GM12875 (cell line): ENCODE results near the gene EFNB1.

ENCODE experiments used
- H3K4me3 ChIP-seq: one replicate; pipeline ENCODE4 v1.5.1; 2011; ENCODE audit warnings: low read depth, low read length, control low read depth
- TF ChIP-seq, protein P1 (sequence below): IDR thresholded peaks from 2 replicates; pipeline ENCODE4 v1.5.1; 2011; ENCODE audit warnings: low read depth, mild to moderate bottlenecking, control low read depth, inconsistent platforms, low read length, moderate library complexity, borderline replicate concordance; ENCODE audit not compliant: insufficient read depth

EFNB1 gene

DNA sequence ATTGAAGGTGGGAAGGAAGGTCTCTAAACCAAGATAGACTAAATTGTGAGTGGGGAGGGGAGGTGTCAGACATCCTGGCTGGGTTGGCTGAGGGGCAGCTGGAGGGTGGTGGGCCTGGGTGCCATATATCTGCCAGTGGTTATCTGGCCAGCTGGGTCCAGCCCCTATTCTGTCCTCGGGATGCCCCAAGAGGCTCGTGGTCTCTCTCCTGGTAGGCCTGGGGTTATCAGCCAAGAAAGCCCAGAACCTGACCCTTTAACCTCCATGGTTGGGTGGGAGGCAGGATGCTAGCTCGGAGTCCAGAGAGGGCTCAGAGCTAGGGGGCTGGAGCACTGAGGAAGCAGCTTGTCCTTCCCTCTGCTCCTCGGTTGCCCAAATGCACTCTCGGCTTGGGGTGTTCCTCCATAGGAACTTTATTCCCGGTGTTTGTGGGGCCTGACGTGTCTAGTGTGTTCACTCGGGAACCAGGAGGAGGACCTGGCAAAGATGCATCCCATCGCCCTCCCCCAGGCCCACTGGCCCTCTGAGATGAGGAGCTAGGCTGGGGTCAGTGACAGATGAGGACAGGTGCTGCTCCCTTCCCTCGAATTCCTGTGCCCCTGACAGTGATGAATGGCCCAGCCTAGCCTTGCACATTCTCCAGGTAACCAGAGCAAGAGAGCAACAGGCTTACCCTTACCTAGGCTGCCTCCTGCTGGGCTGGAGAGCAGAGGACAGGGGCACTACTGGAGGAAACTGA, 5.2 kb upstream of the EFNB1 start:
- TF ChIP-seq, protein P1, sequence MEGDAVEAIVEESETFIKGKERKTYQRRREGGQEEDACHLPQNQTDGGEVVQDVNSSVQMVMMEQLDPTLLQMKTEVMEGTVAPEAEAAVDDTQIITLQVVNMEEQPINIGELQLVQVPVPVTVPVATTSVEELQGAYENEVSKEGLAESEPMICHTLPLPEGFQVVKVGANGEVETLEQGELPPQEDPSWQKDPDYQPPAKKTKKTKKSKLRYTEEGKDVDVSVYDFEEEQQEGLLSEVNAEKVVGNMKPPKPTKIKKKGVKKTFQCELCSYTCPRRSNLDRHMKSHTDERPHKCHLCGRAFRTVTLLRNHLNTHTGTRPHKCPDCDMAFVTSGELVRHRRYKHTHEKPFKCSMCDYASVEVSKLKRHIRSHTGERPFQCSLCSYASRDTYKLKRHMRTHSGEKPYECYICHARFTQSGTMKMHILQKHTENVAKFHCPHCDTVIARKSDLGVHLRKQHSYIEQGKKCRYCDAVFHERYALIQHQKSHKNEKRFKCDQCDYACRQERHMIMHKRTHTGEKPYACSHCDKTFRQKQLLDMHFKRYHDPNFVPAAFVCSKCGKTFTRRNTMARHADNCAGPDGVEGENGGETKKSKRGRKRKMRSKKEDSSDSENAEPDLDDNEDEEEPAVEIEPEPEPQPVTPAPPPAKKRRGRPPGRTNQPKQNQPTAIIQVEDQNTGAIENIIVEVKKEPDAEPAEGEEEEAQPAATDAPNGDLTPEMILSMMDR, result no peak
- H3K4me3 ChIP-seq, result no peak overlapping the region

DNA sequence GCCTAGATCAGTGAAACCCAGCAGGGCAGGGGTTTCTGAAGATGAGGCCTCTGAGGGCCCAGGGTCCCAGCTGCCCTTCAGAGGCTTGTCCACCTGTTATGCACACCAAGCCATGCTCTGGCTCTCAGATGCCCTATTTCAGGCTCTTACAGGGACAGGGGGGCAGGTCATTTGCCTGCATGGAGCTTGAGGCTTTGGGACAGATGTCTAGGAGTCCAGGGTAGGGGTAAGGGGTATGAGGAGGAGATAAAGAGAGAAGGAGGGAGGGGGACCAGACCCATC, 4.7 kb upstream of the EFNB1 start:
- TF ChIP-seq, protein P1, result no peak
- H3K4me3 ChIP-seq, result no peak overlapping the region

DNA sequence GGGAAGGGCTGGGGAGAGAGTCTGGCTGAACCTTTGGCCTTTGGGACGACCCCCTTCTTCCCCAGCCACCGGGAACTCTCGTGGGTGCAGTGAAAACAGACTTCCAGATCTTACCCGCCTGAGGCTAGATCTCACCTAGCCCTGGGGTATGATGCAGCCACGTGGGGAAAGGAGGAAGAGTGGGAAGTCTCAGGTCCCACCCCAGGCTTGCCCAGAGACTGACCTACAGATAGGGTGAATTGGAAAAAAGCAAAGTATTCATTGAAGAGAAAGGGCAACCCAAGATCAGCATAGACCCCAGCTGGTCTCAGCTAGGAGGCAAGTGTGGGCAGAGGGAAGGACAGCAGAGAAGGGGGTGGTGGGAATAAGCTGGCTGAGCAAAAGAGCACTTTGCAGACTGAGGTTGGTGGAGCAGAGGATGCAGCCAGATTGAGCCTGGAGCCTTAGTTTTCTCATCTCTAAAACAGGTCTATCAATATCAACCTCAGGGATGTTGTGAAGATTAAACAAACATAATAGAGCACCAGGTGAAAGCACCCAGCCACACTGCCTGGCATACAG, 4.2 kb upstream of the EFNB1 start:
- TF ChIP-seq, protein P1, result no peak
- no peak overlapping the region for H3K4me3 ChIP-seq

DNA sequence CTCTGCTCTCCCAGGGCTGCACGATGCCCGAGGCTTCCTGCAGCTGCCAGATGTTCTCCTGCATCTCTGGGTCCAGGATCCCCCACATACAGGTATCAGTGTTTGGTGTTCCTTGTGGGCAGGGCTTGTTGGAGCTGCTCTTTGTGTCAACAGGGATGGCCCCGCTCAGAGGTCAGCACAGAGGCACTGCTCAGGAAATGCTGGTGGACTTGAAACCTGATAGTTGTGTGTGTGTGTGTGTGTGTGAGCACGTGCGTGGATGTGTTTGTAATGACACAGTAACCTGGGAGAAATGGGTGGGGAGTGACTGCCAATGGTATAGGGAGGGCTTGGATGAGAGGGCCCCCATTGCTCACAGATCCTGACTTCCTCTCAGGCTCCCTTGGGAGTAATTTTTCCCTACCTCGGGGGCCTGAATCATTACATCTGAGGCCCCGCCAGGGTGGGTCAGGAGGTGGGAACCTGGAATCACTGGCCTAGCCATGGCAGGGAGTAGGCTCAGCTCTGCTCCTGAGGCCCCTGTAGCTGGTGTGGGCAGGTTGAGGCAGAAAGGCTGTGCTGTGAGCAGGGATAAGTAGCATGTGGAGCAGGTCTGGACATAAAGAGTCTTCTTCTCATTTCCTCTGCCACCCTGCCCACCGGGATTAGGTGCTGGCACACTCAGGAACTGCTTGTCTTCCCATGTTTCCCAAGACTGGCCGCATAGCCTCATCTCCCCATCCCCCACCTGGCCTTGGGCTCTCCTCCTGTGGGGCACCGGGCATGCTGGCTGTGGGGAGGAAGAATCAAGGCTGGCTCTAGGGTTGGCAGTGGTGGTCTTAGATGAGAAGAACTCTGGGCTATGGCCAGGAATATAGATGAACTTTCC, 2.5 kb upstream of the EFNB1 start:
- no peak overlapping the region for H3K4me3 ChIP-seq

DNA sequence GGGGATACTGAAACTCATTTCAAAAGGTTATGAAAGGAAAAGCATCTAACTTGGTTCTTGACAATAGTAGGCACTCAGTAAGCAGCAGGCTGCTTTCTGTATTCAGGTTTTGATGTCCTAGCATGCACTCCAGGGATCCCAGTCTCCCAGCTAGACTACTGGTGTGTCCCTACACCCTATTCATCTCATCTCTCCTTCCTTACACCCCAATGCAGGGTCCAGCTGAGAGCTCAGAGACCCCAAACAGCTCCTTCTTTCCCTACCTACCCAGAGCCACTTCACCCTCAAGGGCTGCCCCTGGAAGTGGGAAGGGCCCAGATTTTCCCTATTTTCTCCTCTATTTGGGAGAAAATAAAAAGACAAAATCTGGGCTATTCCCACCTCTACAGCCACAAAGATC, 1.6 kb upstream of the EFNB1 start:
- TF ChIP-seq, protein P1, result no peak
- H3K4me3 ChIP-seq, result no peak overlapping the region

More for the DNA sequence above, 2.5 kb upstream of the EFNB1 start:
- TF ChIP-seq, protein P1, result no peak

DNA sequence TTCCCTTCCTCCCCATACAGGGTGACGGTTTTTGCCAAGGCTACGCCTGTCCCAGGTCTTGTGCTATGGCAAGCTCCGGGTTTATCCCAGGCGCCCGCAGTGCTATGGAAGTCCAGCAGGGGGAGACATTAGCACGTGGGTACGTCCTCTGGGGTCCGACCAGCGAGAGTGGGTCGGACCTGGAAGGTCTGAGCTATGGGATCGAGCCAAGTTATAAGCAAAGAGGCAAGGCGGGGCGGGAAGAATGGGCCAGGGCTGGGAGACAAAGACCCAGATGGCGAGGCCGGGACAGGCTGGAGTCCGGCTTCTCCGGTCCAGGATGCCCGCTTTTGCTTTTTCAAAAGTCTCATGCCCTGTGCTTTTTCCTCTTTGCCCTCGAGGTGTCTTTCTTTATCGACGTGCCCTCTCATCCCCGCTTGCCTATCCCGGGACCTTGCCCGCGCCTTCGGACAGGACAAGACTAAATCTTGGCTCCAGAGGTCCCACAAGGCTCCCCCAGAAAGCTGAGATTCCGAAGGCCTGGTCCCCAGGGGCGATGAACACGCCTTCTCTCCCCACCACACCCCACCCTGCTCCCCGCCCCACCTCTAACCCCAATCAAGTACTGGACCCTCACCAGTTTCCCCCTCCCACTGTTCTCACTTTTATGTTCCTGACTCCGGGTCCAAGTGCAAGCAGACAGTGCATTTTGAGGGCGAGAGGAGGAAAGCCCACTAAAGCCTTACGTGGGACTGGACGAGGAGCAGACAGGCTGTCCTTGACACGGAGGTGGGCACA, 785 bp upstream of the EFNB1 start:
- H3K4me3 ChIP-seq, result peak overlapping the region; percentile 11
- TF ChIP-seq, protein P1, result peak; percentile 83
